Osteocyte (in vitro differentiated cells): Measurements from ENCODE around the gene EEF1AKMT3. TPM values are rescaled to one million over a fixed set of nuclear protein-coding genes. Genes with fewer than 3 reads are reported as not detected.

Source experiments
- DNase-seq: peaks from one replicate; pipeline ENCODE4 v3.0.0; 2021; ENCODE audit warnings: mixed read lengths; ENCODE audit not compliant: unreplicated experiment; ENCODE audit errors: extremely low spot score
- H3K27ac Mint-ChIP-seq: one replicate; pipeline ENCODE4 v1.8.0; 2021; ENCODE audit warnings: mild to moderate bottlenecking, mixed read lengths; ENCODE audit not compliant: unreplicated experiment
- H3K27me3 Mint-ChIP-seq: one replicate; pipeline ENCODE4 v1.8.0; 2021; ENCODE audit warnings: mixed read lengths; ENCODE audit not compliant: unreplicated experiment
- H3K36me3 Mint-ChIP-seq: one replicate; pipeline ENCODE4 v1.8.0; 2021; ENCODE audit warnings: mixed read lengths; ENCODE audit not compliant: unreplicated experiment
- H3K4me1 Mint-ChIP-seq: one replicate; pipeline ENCODE4 v1.8.0; 2021; ENCODE audit warnings: mixed read lengths; ENCODE audit not compliant: unreplicated experiment
- H3K4me3 Mint-ChIP-seq: one replicate; pipeline ENCODE4 v1.8.0; 2021; ENCODE audit warnings: mild to moderate bottlenecking, moderate library complexity, mixed read lengths; ENCODE audit not compliant: unreplicated experiment
- H3K9me3 Mint-ChIP-seq: one replicate; pipeline ENCODE4 v1.8.0; 2021; ENCODE audit warnings: mixed read lengths; ENCODE audit not compliant: unreplicated experiment
- total RNA-seq: library from RNA; stranded (reverse); gene quantifications from 2 replicates; pipeline ENCODE4 v1.2.1, GENCODE V29; 2021
- TF ChIP-seq, protein P1 (sequence below): fragments of 200-600 bp; sonication (generic); IDR thresholded peaks from 2 replicates; pipeline ENCODE4 v1.5.0; 2021; ENCODE audit warnings: antibody characterized with exemption, mild to moderate bottlenecking, moderate library complexity

EEF1AKMT3 gene
- total RNA-seq, 1 donor from 2014 or later = 9.8 TPM

DNA sequence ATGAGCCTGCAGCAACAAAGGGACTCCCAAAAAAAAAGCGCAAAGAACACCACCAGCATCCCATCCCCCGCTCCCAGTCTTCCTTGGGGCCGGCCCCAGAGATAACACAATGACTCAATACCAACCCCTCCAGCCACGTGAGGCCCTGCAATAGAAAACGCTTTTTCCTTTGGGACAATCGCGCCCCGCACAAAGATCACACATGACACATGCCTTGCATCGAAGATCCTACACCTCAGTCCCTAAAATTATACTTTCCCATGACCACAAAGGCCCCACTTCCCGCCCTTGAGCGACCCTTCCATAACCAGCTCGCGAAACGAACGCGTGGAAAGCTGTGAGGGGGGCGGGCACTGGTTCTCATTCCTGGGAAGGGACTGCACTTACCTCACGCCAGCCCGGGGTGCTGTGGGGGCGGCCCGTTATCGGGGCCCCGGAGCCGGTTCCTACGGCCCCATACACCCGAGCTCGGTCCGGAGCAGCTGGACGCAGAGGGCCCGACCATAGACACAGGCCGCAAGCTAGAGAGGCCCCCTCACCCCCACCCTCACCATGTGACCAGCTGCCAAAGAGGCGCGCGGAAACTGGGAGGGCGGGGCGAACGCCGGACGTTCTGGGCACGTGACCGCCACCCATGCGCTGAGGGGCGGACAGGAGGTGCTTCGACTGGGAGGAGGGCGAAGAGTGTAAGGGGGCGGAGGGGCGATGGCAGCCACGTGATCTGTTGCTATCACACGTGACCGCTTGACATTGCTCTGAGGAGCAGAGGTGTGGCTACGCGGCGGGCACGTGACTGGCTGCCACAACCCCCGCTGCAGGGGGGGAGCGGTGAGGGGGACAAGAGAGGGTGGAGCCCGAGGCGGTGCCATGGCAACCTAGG, 20.4 kb upstream of the EEF1AKMT3 start, which contains the start of gene CDK4:
TSS of gene CDK4 (minus strand) at position 523 of the 880 bp plus-strand sequence. CDS start 593 bp downstream, outside the sequence.
- peak within 1 kb of the TSS; percentile 94 for H3K4me3 Mint-ChIP-seq
- H3K27me3 Mint-ChIP-seq = no peaks in the 10 kb centered on the region
- peak within 1 kb of the TSS; percentile 93 for H3K27ac Mint-ChIP-seq
- H3K9me3 Mint-ChIP-seq = no peaks in the 10 kb centered on the region
- DNase-seq = peak; percentile 100
- H3K4me1 Mint-ChIP-seq = peaks cover 40% of the 10 kb centered on the region
- peaks cover 25% of the 10 kb centered on the region for H3K36me3 Mint-ChIP-seq
- TF ChIP-seq, protein P1, sequence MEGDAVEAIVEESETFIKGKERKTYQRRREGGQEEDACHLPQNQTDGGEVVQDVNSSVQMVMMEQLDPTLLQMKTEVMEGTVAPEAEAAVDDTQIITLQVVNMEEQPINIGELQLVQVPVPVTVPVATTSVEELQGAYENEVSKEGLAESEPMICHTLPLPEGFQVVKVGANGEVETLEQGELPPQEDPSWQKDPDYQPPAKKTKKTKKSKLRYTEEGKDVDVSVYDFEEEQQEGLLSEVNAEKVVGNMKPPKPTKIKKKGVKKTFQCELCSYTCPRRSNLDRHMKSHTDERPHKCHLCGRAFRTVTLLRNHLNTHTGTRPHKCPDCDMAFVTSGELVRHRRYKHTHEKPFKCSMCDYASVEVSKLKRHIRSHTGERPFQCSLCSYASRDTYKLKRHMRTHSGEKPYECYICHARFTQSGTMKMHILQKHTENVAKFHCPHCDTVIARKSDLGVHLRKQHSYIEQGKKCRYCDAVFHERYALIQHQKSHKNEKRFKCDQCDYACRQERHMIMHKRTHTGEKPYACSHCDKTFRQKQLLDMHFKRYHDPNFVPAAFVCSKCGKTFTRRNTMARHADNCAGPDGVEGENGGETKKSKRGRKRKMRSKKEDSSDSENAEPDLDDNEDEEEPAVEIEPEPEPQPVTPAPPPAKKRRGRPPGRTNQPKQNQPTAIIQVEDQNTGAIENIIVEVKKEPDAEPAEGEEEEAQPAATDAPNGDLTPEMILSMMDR = no peak

DNA sequence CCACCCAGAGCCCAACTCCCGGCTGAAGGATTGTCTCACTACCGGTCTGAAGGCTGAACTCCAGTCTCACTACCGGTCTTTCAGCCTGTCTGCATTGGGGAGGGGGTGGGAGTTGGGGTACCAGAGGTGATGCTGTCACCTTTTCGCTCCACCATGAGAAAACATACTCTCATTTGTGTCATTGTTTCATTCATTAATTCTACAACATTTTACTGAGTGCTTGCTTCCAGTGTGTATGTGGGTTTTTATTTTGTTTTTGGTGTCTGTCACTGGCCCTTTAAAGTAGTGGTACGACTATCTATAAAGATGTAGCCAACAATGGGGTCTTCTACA, 19.8 kb upstream of the EEF1AKMT3 start:
- Mint-ChIP-seq H3K9me3 (no peaks in the 10 kb centered on the region), H3K4me1 (peaks cover 41% of the 10 kb centered on the region), H3K27ac (peak overlapping the region; percentile 93), H3K36me3 (peaks cover 20% of the 10 kb centered on the region), H3K4me3 (peak overlapping the region; percentile 94), H3K27me3 (no peaks in the 10 kb centered on the region)
- no peak for DNase-seq
- TF ChIP-seq, protein P1 = no peak

DNA sequence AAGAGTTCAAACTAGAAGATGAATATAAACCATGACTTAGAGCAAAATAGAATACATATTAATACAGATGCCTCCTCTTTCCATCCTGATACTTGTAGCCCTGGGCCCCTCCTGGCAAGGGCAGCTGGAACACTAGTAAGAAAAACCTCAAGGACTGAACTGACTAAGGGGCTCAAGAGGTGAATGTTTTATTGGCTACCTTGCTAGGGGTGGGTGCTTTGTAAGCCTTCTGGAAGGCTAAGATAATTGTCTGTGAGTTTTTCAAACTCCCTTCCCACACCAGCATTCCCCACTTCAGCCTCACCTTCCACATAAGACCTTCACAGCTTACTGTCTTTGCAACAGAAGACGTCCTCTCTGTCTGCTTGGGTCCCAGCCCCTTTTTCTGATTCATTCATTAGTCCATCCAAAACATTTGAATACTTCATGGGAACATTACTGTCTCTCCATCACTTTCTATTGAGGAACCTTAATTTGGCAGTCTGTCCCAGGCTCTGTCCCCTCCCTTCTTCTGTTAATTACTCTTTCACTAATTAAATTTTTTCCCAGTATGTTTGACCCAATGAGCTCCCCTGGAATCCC, 18.6 kb upstream of the EEF1AKMT3 start:
- peaks cover 24% of the 10 kb centered on the region for H3K36me3 Mint-ChIP-seq
- no peaks in the 10 kb centered on the region for H3K27me3 Mint-ChIP-seq
- H3K4me3 Mint-ChIP-seq = peak overlapping the region; percentile 88
- H3K27ac Mint-ChIP-seq = peak overlapping the region; percentile 10
- TF ChIP-seq, protein P1 = no peak
- H3K4me1 Mint-ChIP-seq = peaks cover 41% of the 10 kb centered on the region
- no peaks in the 10 kb centered on the region for H3K9me3 Mint-ChIP-seq
- no peak for DNase-seq

DNA sequence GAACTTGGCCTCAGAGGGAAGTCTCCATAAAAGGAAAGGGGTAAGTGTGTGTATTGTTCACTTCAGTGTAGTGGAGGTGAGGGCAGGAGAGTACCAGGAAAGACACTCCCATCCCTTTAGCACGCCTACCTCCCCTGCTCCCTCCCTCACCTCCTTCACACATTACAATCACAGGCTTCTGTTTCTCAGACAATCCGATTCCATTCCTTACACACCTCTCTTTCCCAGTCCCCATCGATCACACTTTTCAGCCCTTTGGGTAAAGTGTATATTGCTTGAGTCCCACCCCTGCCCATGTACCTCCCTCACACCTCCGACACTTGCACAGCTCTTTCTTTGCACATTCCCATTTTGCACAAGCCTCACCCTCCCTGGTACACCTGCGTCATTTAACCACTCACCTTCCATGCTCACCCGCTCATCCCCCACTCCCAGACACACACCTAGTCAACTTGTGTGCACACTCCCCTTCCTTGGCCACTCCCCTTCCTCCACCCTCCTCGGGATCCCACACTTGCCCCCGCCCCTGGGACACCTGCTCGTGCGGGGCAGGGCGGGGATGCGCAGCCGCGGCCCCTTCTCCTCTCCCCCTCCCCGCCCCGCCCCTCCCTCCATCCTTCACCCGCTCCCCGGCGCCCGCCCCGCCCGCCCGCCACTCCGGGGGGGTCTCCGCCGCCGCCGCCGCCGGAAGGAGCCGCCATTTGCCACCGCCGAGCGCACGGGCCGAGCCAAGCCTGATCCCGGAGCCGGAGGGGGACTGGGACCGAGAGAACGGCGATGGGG, 17.8 kb upstream of the EEF1AKMT3 start, which contains the start of gene MARCHF9:
TSS of gene MARCHF9 (plus strand) at position 693 of the 783 bp plus-strand sequence. CDS start 426 bp downstream, outside the sequence.
- H3K27me3 Mint-ChIP-seq = no peaks in the 10 kb centered on the region
- peaks cover 21% of the 10 kb centered on the region for H3K36me3 Mint-ChIP-seq
- H3K9me3 Mint-ChIP-seq = no peaks in the 10 kb centered on the region
- TF ChIP-seq, protein P1 = no peak
- peaks cover 41% of the 10 kb centered on the region for H3K4me1 Mint-ChIP-seq
- H3K27ac Mint-ChIP-seq = peak within 1 kb of the TSS; percentile 68
- DNase-seq = no peak
- H3K4me3 Mint-ChIP-seq = peak within 1 kb of the TSS; percentile 88
